Embryonic facial prominence (tissue), 1 donor: ENCODE measurements around the gene GSPT2.
"Not testable (repeated sequence)": the region's sequence is repeated elsewhere in the genome, so short reads cannot be mapped to it uniquely, and the experiment has no call there.

Experiments used
- DNase-seq: peaks from one replicate; pipeline ENCODE4 v3.0.0-alpha.2; 2016; ENCODE audit errors: extremely low spot score

Gene GSPT2

DNA sequence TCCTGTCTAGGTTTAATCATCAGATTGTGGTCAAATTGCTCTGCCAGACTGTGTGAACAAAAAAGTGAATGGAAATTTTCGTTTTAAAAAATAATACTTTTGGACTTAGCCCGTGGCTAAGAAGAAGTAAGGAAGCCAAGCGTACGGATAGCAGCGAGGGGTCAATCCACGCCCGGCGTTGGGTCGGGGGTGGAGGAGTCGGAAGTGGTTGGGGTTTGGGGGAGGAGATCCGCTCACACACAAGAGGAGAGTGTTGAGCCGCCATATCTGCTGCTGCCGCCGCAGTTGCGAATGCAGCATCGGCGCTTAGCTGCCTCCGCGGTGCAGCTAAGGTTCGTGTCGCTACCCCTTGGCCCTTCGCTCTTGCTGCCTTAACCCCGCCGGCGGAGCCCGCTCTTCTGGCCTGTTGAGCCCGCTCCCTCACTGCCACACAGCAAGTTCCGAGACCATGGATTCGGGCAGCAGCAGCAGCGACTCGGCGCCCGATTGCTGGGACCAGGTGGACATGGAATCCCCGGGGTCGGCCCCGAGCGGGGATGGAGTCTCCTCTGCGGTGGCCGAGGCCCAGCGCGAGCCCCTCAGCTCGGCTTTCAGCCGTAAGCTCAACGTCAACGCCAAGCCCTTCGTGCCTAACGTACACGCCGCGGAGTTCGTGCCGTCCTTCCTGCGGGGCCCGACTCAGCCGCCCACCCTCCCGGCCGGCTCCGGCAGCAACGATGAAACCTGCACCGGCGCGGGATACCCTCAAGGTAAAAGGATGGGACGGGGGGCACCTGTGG, at the start of gene GSPT2:
Gene GSPT2 (plus strand): TSS at position 264 of the 779 bp plus-strand sequence. CDS start 185 bp downstream, at position 449.
- DNase-seq, result peak; percentile 40

DNA sequence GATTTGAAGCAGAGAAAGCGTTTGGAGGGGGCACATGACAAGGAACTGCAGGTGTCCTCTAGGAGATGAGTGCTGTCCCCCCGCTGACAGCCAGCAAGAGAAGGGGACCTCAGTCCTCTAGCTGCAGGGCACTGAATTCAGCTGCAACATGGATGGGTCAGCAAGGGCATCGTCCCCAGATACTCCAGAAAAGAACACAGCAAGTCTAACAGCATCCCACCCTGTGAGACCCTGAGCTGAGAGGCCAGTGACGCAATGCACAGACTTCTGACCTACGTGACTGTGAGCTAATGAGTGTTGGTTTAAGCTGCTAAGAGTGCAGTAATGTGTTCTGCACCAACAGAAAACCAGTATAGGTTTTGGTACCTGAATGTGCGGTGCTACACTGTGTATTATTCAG, 49.0 kb upstream of the GSPT2 start:
- no peak for DNase-seq

DNA sequence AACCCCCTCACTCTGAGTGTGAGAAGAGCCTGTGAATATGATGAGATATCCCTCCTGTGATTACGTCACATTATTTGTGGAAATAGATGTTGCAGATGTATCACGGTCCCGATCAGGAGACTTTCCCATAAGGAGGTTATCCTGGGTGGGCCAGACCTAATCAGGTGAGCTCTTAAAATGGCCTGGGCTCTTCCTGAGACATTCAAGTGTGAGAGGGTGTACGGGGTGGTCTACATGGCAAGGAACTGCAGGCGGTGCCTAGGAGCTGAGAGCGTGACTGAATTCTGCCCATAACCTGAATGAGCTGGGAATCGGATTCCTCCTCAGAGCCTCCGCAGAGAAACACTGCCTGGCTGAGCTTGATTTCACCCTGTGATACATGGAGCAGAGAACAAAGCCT, 45.8 kb upstream of the GSPT2 start:
- DNase-seq, result no peak

DNA sequence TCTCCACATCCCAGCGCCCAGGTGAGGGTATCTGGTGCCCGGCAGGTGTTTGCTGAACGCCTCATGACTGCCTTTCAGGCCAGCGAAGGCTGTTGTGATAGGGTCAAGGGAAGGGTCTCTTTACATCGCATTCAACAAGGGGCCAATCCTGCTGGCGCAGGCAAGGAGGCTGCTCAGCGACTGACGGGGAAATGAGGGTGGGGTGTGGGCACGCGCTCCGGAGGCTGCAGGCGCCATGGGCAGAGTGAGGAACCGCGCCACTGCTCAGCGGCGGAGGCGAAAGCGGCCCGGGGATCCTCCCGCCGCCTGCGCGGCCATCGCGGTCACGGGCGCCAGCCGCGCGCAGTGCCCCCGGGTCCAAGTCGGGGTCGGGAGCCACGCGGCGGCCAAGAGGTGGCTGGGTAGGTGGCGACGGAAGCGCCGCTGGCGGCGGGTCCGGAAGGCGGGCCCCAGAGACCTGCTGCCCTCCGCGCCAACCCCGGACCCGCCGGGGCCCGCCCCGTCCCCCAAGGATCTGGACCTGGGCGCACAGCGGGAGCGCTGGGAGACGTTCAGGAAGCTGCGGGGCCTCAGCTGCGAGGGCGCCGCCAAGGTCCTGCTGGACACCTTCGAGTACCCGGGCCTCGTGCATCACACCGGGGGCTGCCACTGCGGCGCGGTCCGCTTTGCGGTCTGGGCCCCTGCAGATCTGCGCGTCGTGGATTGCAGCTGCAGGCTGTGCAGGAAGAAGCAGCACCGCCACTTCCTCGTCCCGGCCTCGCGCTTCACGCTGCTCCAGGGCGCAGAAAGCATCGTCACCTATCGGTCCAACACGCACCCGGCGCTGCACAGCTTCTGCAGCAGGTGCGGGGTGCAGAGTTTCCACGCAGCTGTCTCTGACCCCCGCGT, 32.7 kb upstream of the GSPT2 start, which contains the start of gene CENPVL1:
Gene CENPVL1 (plus strand): TSS at position 236 of the 888 bp plus-strand sequence. CDS start 0 bp downstream, at position 236.
- not testable (repeated sequence) for DNase-seq

DNA sequence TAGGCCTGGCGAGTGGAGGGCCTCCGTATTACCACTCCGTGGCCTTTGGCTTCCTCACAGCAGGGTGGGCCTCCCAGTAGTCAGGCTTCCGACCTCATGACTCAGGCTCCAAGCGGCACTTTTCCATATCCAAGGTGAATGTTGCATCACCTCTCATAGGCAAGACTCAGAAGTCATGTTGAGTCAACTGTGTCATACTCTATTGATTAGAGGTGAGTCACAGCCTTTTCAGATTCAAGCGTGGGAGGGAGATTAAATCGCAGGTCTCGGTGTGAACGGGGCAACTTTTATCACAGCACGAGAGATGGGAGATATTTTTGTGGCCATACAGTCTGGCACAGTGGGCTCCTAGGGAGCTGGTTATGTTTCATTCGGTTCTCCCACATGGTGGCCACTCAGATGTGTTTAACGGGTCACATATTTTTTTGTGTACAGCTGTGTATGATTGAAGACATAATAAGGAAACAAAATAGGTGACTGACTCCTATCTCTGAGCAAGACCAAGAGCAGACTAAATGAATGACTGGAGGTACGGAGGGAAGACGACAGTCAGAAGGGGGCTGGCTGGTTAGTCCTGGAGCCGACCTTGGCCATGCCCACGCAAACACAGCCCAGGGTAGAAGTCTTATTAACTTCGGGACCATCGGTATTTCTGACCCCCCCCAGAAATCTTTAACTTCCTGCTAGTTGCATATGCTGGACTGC, 30.1 kb upstream of the GSPT2 start:
- not testable (repeated sequence) for DNase-seq

DNA sequence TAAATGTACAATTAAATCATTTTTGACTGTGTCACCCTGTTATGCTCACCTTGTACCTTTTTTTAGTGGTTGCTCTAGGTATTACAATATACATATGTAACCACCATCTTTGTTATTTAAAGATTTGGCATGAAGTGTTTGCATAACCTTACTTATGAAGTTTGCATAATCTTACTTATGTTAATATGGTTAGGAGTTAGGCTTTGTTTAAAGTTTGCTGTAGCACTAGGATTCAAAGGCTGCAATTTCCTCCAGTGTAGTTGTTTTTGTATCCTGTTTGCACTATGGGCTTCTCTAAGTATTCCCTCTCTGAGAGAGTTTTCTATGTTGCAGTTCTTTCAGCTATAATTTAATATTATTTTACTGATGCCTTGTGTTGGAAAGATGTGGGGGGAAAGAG, 15.0 kb upstream of the GSPT2 start:
- DNase-seq, result no peak

DNA sequence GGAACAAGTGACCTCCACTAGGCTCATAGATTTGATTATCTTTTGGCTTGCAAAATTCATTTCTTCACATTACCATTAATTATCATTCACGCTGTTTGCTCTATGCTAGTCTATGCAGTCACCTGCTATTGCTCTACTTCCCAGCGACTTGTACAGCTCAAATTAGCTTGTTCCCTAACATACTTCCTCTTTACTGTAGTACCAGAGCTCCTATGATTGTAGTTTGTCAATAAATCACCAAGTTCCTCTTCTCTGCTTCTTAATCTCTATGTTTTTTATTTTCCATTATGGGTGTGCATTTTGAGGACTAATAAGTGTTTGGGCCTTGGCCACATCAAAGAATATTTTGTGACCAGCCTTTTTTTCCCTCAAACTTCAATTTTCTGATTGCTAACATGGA, 6.2 kb upstream of the GSPT2 start:
- DNase-seq, result no peak

DNA sequence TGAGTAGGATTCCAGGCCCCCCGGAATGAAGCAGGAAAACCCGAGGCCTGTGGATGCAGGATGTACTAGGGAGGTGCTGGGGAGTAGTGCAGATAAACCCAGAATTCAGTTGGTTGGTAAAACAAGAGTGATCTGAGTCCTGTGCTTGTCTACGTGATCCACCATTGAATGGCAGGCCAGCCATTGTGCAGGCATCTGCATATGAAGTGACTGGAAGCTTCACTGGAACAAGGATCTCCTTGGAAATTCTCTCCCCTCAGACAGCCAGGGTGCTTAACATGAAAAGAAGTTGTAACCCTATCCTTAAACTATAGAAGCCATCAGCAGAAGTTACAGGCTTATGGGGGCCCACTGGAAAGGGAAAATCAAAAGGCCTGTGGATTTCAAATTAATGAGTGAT, 656 bp upstream of the GSPT2 start:
- no peak for DNase-seq

DNA sequence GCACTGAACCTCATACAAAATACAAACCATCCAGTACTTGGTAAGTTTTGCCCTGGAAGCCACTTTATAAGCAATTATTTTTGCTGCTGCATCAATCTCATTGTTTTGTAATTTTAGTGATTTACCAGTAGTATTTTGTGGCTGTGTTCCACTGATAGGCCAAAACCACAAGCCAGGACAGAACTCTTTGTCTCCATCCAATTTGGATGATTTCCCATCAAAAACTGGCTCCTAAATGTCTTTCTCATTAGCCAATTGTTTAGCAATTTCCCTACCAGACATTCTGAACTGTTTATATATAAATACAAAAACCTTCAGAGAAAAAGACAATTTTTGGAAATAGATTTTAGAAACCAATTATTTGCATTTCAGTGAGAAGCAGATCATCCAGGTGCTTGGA, 4.4 kb downstream of the GSPT2 start:
- no peak for DNase-seq

DNA sequence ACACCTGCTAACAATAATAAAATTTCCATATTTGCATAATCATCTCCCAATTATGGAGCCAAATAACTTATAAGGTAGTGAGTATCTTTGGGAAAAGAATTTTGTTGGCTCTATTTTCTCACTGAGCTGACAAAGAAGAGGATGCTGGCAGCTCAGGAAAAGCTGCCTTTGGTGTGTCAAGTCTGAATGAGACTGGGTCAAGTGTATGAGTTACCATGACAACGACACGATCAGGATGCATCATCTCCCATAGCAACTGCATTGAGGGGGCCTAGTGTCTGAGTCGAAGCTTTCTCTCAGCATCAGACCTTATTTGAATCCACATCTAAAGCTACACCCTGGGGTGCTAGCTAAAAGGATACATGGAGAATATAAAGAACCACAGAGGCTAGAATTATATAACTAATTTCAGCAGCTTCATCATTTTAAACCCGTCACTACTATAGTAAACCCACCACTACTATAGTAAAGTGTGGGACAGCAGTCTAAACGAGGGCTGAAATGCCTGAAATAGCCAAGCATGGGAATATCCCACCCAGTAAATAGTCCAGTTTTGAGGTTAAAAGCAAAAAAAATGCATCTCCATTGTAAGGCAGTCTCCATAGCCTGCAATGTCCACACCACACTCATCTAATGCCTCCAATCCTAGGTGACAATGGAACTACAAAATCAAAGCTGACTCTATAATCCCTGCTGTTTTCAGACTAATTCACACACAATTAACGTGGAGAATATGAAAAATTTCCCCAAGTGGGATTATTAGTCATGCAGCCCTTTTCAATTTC, 16.0 kb downstream of the GSPT2 start:
- no peak for DNase-seq

DNA sequence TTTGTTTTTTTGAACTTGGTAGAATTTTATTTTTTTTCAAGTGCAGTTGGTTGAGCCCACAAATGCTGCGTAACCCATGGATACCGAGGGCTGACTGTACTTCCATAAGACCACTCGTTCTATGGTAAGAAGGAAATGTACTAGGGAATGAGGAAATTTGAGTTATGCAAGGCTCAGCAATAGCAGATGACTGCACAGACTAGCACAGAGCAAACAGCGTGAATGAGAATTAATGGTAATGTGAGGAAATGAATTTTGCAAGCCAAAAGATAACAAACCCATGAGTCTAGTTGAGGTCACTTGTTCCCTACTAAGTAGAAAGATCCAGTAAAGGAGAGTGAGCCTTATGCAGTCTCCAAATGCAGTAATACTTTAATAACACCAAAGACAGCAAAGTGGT, 17.4 kb downstream of the GSPT2 start:
- no peak for DNase-seq

DNA sequence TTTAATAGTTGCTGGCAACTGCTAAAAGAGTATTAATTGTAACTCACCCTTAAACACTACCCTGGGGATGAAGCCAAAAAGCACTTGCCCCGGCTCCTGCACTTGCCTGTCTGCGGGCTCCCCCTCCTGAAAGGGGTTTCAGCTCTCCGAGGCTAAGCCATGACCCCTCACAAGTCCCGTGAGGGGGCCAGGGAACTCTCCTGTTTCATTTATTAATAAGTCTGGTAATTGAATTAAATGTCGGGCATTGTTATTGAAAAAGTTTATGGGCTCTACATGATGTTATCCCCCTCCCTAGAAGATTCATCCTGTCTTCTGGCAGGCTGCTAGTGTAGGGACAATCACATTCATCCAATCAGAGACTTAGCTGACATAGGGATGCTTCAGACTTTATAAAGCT, 23.3 kb downstream of the GSPT2 start:
- no peak for DNase-seq

DNA sequence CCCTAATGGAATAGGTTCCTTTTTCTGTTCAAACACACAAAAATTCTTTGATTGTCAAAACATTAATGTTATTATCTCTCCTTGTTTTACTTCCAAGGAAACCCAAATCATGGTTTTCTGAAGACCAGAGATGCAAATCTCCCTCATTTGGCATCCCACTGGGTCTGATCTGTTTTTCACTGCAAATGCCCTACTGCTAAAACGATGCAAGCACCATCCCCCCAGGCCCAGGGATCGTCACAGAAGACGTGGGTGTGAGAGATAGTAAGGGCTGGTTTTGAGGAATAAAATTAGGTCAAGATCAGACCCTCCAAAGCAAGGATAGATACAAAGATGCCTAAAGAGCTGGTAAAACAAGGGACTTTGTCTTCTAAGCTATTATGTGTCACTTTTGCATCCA, 33.6 kb downstream of the GSPT2 start:
- DNase-seq, result no peak

DNA sequence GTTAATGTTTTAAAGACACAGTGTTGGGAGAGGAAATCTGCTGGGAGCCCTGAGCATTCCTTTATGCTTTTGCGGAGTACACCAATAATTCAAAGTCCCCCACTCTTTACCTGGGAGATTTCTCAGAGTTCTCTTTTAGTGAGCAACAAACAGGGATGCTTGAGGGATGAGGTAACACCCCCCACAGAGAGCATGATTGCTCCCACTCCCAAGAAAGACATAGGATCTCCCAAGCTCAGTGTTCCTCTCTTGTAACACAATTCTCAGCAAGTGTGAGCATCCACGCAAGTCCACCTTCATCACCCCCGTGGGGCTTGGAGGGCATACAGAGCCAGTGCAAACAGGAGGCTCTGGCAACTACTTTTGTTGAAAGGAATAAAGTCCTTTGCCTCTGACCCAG, 36.1 kb downstream of the GSPT2 start:
- DNase-seq, result no peak

DNA sequence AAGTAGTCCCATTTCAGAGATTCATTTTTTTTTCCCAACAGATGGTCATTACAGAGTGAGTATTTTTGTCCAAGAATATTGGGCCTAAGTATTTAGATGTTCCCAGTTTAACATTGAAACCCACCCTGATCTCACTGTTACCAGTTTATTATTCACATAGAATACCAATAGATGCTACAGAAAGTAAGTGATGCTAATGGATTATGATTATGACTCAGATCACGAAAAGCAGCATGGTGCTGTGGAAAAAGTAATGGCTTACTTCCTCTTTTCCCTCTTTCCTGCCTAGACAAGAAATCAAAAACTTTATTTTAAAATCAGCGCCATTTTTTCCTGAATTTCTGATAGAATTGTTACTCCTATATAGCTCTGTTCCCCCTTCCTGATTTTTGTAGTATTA, 51.9 kb downstream of the GSPT2 start:
- no peak for DNase-seq
